ENCODE results near the gene ANKRD53. TPM values are rescaled to one million over a fixed set of nuclear protein-coding genes. Genes with fewer than 3 reads are reported as not detected.

ANKRD53 gene
- total RNA-seq = 0.84 and 1.4 TPM in 2 replicates
- total RNA-seq (2013) = 0.14 TPM
- polyA plus RNA-seq = 0.46 and 0.84 TPM in 2 replicates
- 0.43 and 0.57 TPM in 2 replicates for polyA minus RNA-seq

- peak; percentile 58 for ATAC-seq (ENCODE audit: low read depth)
- Mint-ChIP-seq H3K27ac (peak within 1 kb of the TSS; percentile 93), H3K9me3 (ENCODE audit: insufficient read depth) (no peaks in the 10 kb centered on the region), H3K4me1 (peaks cover 22% of the 10 kb centered on the region), H3K27me3 (peaks cover 15% of the 10 kb centered on the region), H3K4me3 (peak within 1 kb of the TSS; percentile 95)
- peak within 1 kb of the TSS; percentile 78 for H3K9ac ChIP-seq (ENCODE audit: low read length)
- ChIA-PET CTCF (interaction anchor here (1.0 to 3.8 kb wide), 7 partner anchors 8 to 685 kb away, joined by 3 to 53 read pairs (median 9); partner anchors contain the start of genes SNRPG and TEX261), POLR2A (interaction anchor here (0.6 to 1.3 kb wide), 3 partner anchors 23 to 353 kb away, joined by 3 to 5 read pairs (median 3); partner anchors contain the start of gene ZNF638)
- H3K4me2 ChIP-seq (replicated peaks; ENCODE audit: low read depth, low read length, poor library complexity, severe bottlenecking) = peak within 1 kb of the TSS; percentile 98
- peak within 1 kb of the TSS; percentile 52 to 84 (median 64) for H3K4me3 ChIP-seq (ENCODE audit: control extremely low read depth in 1 of 5, extremely low read depth in 1 of 5, insufficient read depth in 1 of 5, low read depth in 2 of 5, low read length in 4 of 5)
- no peaks in the 10 kb centered on the region for H3K79me2 ChIP-seq (ENCODE audit: control insufficient read depth, insufficient read depth, low read length)
- WGBS (ENCODE audit: insufficient coverage) = 6% methylated on average over 67 of the region's 67 CpGs
- peak within 1 kb of the TSS; percentile 43 to 79 for H3K27ac ChIP-seq (ENCODE audit: low read length in 2 of 2)
- H3K4me1 ChIP-seq (ENCODE audit: control insufficient read depth in 2 of 2, insufficient read depth in 2 of 2, low read length in 2 of 2) = peaks cover 16 to 22% of the 10 kb centered on the region in 2 donors
- H2AFZ ChIP-seq (ENCODE audit: insufficient read depth, low read depth, low read length, poor library complexity, severe bottlenecking) = peak within 1 kb of the TSS; percentile 89
- no peaks in the 10 kb centered on the region for H3K27me3 ChIP-seq (replicated peaks in 1 of 4; ENCODE audit: control extremely low read depth in 1 of 4, control insufficient read depth in 3 of 4, insufficient read depth in 4 of 4, low read length in 3 of 4)
- TF ChIP-seq EZH2 (IDR thresholded peaks at IDR 0.05; ENCODE audit: borderline replicate concordance, insufficient read depth, low read depth, low read length, poor library complexity, severe bottlenecking) = no peak
- no peak for TF ChIP-seq CTCF (IDR thresholded peaks at IDR 0.05)
- no peaks in the 10 kb centered on the region for H3K9me3 ChIP-seq (ENCODE audit: control extremely low read depth in 1 of 3, control insufficient read depth in 2 of 3, insufficient read depth in 1 of 3, low read length in 2 of 3)
- H4K20me1 ChIP-seq (ENCODE audit: control insufficient read depth, insufficient read depth, low read length, poor library complexity, severe bottlenecking) = no peaks in the 10 kb centered on the region
- intact Hi-C loops (cut with micrococcal nuclease) = loop anchor here (5.0 kb wide), 3 partner anchors 89 to 354 kb away; partner anchors contain the start of genes NAGK, PAIP2B and ZNF638
- peak; percentile 52 for DNase-seq
- H3K36me3 ChIP-seq (replicated peaks in 1 of 2; ENCODE audit: control extremely low read depth in 1 of 2, control insufficient read depth in 1 of 2, extremely low read depth in 1 of 2, insufficient read depth in 2 of 2, low read length in 1 of 2) = no peaks in the 10 kb centered on the region
These were observed at the start of gene ANKRD53 for GRCh38 chr2:70978341-70979179. TSS of gene ANKRD53 (plus strand) at chr2:70978630. CDS start at chr2:70978646, 16 bp downstream.
